Brain microvascular endothelial cell (primary cell): ENCODE measurements around the gene CHRNE.

Experiments used
- DNase-seq: peaks from one replicate; pipeline ENCODE4 v3.0.0-alpha.2; 2020
- H3K27ac ChIP-seq: fragments of 250-450 bp; sonication (Bioruptor Pico); 2 replicates; pipeline ENCODE4 v1.5.1; 2020; ENCODE audit warnings: mild to moderate bottlenecking, moderate library complexity
- H3K27me3 ChIP-seq: fragments of 250-450 bp; sonication (Bioruptor Pico); replicated peaks from 2 replicates; pipeline ENCODE4 v1.5.1; 2020; ENCODE audit warnings: mild to moderate bottlenecking
- H3K36me3 ChIP-seq: fragments of 250-450 bp; sonication (Bioruptor Pico); replicated peaks from 2 replicates; pipeline ENCODE4 v1.5.1; 2020; ENCODE audit warnings: mild to moderate bottlenecking
- H3K4me3 ChIP-seq: 2 replicates; pipeline ENCODE4 v1.5.1; 2011; ENCODE audit warnings: low read depth, mild to moderate bottlenecking, control low read depth, low read length, moderate library complexity
- CTCF ChIP-seq: IDR thresholded peaks from 2 replicates; pipeline ENCODE4 v1.5.1; 2011; ENCODE audit warnings: low read depth, mild to moderate bottlenecking, moderate library complexity, low read length, control low read depth, inconsistent platforms; ENCODE audit errors: missing control alignments
- in situ Hi-C: cut with HindIII; loops from 2 replicates; pipeline ENCODE4 v1.10.0; 2017; ENCODE audit warnings: low sequenced_read_pairs, low pct_ligation_motif_present

CHRNE gene

DNA sequence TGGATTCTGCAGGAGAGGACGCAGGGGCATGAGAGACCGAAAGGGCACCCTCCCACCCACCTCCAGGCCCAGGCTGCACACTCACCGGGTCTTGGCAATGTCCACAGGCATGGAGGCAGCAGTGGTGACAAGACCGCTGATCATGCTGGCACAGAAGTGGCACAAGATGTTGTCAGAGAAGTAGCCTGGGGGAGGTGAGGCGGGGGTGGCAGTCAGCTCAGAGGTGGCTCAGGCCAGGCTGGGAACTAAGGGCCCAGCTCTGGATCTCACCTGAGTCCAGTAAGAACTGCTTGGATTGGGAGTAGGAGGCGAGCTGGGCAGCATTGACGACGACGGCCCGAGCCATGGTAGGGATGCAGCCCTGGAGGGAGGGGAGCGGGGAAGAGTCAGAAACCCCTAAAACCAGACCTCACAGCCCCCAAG is 35.2 kb upstream of the CHRNE start:
- in situ Hi-C loops: no loop called here
- Histone ChIP-seq H3K27ac (no peak overlapping the region), H3K4me3 (no peak overlapping the region), H3K36me3 (peaks cover 22% of the 10 kb centered on the region), H3K27me3 (no peaks in the 10 kb centered on the region)
- DNase-seq: no peak
- no peak for TF ChIP-seq CTCF

- Histone ChIP-seq H3K36me3 (peaks cover 17% of the 10 kb centered on the region), H3K27me3 (no peaks in the 10 kb centered on the region), H3K27ac (no peak overlapping the region), H3K4me3 (no peak overlapping the region)
- in situ Hi-C loops: no loop called here
- DNase-seq: no peak
- TF ChIP-seq CTCF: no peak
Measured at GRCh38 chr17:4937553-4937952, 34.7 kb upstream of the CHRNE start.

GRCh38 chr17:4936436-4936835 is 33.5 kb upstream of the CHRNE start:
- peaks cover 14% of the 10 kb centered on the region for H3K36me3 ChIP-seq
- no peak overlapping the region for H3K4me3 ChIP-seq
- in situ Hi-C loops: no loop called here
- no peak for DNase-seq
- H3K27ac ChIP-seq: no peak overlapping the region
- no peaks in the 10 kb centered on the region for H3K27me3 ChIP-seq
- TF ChIP-seq CTCF: no peak

GRCh38 chr17:4935650-4936049 is 32.8 kb upstream of the CHRNE start:
- H3K36me3 ChIP-seq: peaks cover 14% of the 10 kb centered on the region
- H3K27me3 ChIP-seq: no peaks in the 10 kb centered on the region
- H3K27ac ChIP-seq: no peak overlapping the region
- DNase-seq: no peak
- no peak for TF ChIP-seq CTCF
- in situ Hi-C loops: no loop called here
- no peak overlapping the region for H3K4me3 ChIP-seq

DNA sequence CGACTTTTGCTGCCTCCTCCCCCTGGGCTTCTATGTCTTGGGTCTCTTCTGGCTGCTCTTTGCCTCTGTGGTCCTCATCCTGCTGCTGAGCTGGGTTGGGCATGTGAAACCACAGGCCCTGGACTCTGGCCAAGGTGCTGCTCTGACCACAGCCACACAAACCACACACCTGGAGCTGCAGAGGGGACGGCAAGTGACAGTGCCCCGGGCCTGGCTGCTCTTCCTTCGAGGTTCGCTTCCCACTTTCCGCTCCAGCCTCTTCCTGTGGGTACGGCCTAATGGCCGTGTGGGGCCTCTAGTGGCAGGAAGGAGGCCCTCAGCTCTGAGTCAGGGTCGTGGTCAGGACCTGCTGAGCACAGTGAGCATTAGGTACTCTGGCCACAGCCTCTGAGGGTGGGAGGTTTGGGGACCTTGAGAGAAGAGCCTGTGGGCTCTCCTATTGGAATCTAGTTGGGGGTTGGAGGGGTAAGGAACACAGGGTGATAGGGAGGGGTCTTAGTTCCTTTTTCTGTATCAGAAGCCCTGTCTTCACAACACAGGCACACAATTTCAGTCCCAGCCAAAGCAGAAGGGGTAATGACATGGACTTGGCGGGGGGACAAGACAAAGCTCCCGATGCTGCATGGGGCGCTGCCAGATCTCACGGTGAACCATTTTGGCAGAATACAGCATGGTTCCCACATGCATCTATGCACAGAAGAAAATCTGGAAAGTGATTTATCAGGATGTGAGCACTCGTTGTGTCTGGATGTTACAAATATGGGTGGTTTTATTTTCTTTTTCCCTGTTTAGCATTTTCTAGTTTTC is 31.5 kb upstream of the CHRNE start:
- peaks cover 14% of the 10 kb centered on the region for H3K36me3 ChIP-seq
- H3K4me3 ChIP-seq: no peak overlapping the region
- H3K27me3 ChIP-seq: no peaks in the 10 kb centered on the region
- peak; percentile 33 for DNase-seq
- peak; percentile 70 for TF ChIP-seq CTCF
- in situ Hi-C loops: no loop called here
- no peak overlapping the region for H3K27ac ChIP-seq

DNA sequence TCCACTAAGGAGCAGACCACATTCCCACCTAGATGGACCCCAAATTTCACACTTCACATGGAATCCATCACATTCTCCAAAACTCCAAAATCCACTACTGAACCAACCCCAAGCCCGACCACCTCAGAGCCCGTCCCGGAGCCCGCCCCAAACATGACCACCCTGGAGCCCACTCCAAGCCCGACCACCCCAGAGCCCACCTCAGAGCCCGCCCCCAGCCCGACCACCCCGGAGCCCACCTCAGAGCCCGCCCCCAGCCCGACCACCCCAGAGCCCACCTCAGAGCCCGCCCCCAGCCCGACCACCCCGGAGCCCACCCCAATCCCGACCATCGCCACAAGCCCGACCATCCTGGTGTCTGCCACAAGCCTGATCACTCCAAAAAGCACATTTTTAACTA is 30.7 kb upstream of the CHRNE start:
- Histone ChIP-seq H3K27me3 (no peaks in the 10 kb centered on the region), H3K27ac (no peak overlapping the region), H3K36me3 (peaks cover 14% of the 10 kb centered on the region), H3K4me3 (no peak overlapping the region)
- DNase-seq: no peak
- no peak for TF ChIP-seq CTCF
- in situ Hi-C loops: no loop called here
